SHP77 treated with DMSO at 0.1 percent for 48 hours (cell line): Measurements from ENCODE around the gene KLF9.

Experiments
- DNase-seq: peaks from one replicate; lab custom pipeline; 2025; lab: John Stamatoyannopoulos, UW

The KLF9 gene

GRCh38 chr9:70355801-70356200 lies 58.7 kb downstream of the KLF9 start:
- no peak for DNase-seq

- DNase-seq: no peak
Observed at GRCh38 chr9:70352802-70353201, 61.7 kb downstream of the KLF9 start.

GRCh38 chr9:70352356-70352755 lies 62.1 kb downstream of the KLF9 start:
- no peak for DNase-seq

- DNase-seq: no peak
Observed at GRCh38 chr9:70347046-70347445, 67.4 kb downstream of the KLF9 start.

- no peak for DNase-seq
Observed at GRCh38 chr9:70340572-70340971, 73.9 kb downstream of the KLF9 start.
